Cerebellar cortex (tissue), 1 donor: ENCODE results near the gene CEP20.
"Not testable (repeated sequence)": the region's sequence is repeated elsewhere in the genome, so short reads cannot be mapped to it uniquely, and the experiment has no call there.

Experiments
- DNase-seq: peaks from one replicate; pipeline ENCODE4 v3.0.0-alpha.2; 2015; ENCODE audit warnings: low spot score

Gene CEP20

GRCh38 chr16:15857724-15858560 is 30.5 kb downstream of the CEP20 start:
- DNase-seq = no peak

- no peak for DNase-seq
Measured at GRCh38 chr16:15856901-15857698, 31.3 kb downstream of the CEP20 start, which contains the start of gene MYH11. Gene MYH11, minus strand, starts transcription at chr16:15857028. Its CDS starts 18,776 bp downstream, at chr16:15838252.

DNA sequence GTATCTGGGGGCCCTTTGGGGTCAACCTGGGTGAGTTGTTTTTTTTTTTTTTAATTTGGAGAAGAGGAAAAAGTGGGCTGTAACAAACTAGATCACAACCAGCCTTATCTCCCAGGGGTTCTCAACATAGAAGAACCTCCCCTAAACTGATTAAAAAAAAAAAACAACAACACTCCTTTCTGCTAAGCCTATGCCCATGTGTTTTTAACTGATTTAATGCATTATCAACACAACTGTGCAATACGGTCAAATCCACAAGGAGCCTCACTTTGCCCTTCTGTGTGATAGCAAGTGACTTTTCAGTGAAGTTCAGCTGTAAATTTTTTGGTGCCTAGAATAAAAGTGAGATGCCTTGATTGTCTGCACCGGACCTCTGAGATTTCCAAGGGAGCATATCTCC is 32.2 kb downstream of the CEP20 start:
- DNase-seq = no peak

DNA sequence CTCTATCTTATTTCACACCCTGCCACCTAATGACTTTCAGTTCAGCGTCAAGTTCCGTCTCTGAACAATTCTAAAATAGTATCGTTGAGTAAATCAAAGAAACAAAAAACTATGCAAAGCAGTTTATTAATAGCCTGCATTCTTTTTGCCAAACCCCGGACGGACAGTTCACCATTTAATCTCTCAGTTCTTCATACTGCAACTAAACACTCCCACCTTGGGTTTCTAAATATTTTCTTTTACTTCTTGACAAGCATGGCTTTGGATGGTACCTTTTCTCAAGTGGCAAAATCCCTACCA is 32.7 kb downstream of the CEP20 start:
- DNase-seq = no peak

- no peak for DNase-seq
Measured at GRCh38 chr16:15854906-15855703, 33.3 kb downstream of the CEP20 start.

- no peak for DNase-seq
Measured at GRCh38 chr16:15854061-15854460, 34.3 kb downstream of the CEP20 start.

- no peak for DNase-seq
Measured at GRCh38 chr16:15853021-15853420, 35.4 kb downstream of the CEP20 start.

DNA sequence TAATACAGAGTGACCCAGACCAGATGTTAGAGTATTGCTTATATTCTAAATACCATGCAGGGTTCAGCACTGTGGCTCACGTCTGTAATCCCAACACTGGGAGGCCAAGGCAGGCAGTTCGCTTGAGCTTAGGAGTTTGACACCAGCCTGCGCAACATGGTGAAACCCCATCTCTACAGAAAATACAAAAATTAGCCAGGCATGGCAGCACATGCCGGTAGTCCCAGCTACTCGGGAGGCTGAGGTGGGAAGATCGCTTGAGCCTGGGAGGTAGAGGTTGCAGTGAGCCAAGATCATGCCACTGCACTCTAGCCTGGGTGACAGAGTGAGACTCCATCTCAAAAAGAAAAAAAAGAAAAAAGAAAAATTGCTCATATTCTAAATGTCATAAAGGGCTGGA is 37.8 kb downstream of the CEP20 start:
- not testable (repeated sequence) for DNase-seq

DNA sequence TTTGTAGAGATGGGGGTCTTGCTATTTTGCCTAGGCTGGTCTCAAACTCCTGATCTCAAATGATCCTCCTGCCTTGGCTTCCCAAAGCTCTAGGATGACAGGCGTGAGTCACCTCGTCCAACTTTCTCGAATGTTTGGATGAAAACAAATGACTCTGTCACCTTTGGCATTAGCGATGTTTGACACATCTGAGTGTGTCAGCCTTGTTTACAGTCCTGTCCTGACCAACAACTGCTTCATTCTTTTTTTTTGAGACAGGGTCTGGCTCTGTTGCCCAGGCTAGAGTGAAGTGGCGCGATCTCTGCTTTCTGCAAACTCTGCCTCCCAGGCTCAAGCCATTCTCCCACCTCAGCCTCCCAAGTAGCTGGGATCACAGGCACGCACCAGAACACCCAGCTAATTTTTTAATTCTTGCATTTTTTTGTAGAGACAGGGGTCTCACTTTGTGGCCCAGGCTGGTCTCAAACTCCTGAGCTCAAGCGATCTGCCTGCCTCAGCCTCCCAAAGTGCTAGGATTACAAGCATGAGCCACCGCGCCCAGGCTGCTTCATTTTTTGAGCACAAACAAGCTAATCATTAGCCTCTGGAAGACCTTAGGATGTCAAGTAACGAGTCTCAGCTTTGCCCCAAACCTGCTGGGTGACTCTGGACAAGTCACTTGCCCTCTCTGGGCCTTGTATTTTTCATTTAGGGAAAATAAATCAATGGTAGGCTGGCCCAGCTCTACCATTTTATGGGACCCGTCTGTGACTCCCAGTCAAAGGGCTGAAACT is 39.0 kb downstream of the CEP20 start:
- no peak for DNase-seq

- no peak for DNase-seq
Measured at GRCh38 chr16:15847611-15848175, 40.7 kb downstream of the CEP20 start.

DNA sequence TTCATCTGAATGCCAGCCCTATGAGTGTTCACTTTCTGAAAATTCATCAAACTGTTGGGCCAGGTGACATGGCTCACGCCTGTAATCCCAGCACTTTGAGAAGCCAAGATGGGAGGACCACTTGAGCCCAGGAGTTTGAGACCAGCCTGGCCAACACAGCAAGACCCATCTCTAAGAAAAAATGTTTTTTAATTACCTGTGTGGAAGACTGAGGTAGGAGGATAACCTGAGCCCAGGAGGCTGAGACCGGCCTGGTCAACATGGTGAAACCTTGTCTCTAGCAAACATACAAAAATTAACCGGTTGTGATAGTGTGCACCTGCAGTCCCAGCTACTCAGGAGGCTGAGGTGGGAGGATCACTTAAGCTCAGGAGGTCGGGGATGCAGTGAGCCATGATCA is 41.9 kb downstream of the CEP20 start:
- DNase-seq = no peak

DNA sequence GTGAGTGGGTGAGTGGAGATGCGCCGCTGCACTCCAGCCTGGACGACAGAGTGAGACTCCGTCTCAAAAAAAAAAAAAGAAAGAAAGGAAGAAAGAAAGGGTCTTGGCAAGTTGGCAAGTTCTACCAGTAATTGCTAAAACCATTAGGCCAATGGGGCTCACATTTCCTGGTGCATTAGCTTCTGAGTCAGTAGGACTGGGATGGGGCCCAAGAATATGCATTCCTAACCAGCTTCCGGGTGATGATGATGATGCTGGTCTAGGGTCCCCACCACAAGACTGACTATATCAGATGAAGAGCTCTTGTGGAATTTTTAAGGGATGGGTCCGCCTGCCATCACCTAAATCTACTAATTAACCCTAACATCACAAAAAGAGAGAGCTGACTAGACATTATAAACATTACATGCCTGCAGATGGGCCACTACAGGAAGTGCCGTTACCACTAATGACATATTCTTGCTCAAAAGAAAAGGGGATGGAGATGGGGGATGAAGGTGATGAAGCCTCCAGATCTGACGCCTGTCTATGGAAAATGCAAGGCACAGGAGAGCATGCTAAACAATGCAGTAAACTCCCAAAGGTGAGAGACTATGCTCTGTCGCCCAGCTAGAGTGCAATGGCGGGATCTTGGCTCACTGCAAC is 44.6 kb downstream of the CEP20 start:
- DNase-seq = no peak

DNA sequence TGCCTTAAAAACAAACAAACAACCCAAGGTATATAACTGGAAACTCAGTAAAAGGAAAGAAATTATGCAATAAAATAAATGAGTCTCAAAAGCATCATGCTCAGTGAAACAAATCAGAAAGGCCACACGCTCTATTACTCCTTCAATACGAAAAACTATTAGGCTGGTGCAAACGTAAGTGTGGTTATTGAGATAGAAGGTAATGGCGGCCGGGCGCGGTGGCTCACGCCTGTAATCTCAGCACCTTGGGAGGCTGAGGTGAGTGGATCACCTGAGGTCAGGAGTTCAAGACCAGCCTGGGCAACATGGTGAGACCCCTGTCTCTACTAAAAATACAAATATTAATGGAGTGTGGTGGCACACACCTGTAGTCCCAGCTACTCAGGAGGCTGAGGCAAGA is 49.2 kb downstream of the CEP20 start:
- DNase-seq = not testable (repeated sequence)

DNA sequence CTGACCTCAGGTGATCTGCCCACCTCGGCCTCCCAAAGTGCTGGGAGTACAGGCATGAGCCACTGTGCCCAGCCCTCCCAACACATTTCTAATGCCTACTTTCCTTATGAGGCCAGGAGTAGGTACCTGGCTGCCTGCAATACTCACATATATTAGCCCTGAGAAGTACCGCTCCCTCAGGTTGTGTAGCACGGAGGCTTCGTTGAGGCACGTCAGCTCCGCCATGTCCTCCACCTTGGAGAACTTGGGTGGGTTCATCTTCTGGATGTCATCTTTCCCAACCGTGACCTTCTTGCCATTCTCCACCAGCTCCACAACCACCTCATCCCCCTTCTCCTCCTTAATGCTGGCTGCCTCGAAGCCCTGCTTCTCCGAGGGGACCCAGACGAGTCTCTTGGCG is 50.6 kb downstream of the CEP20 start:
- no peak for DNase-seq

- no peak for DNase-seq
Measured at GRCh38 chr16:15836965-15837611, 51.3 kb downstream of the CEP20 start.

DNA sequence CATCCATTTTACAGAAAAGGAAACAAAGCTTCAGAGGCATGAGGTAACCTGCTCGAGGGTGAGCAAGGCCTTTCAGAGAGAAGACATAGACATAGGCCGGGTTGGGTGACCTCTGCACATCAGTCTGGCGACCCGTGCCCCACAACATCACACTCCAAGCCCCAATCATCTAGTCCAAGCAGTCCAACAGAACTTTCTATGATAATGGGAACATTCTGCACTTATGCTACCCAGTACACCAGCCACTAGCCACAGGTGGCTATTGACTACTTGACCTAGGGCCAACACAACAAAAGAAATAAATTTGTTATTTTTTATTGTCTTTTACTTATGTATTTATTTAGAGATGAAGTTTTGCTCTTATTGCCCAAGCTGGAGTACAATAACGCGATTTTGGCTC is 52.3 kb downstream of the CEP20 start:
- DNase-seq = no peak

- DNase-seq = no peak
Measured at GRCh38 chr16:15835136-15835878, 53.1 kb downstream of the CEP20 start.

DNA sequence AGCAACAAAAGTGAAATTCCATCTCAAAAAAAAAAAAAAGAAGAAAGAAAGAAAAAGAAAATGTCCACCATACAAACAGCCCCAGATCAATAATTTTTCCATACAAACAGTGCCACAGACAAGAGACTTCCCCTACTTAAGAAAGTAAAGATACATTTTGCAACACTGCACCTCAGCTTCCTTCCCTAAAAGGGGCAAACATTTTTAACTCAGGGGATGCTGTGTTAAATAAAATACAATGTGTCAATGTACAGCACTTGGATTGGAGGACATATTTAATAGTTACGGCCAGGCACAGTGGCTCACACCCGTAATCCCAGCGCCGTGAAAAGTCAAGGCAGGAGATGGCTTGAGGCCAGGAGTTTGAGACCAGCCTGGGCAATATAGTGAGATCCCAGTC is 53.9 kb downstream of the CEP20 start:
- no peak for DNase-seq

DNA sequence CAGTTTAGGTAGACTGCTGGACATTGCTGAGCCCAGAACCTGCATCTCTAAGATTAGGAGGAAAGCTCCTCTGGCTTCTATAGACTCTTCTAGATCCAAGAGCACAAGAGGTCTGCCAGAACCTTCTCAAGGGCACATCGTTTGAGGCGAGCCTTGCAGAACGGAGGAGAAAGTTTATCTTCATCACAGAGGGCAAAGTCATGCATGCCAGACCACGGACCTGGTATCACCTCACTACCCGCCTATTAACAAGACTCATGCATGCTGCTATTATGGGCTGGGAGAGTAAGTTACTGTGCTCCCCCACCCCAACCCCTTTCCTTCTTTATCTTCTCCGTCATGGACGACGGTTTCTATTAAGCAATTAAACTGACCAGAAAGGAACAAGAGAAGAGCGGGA is 54.9 kb downstream of the CEP20 start:
- no peak for DNase-seq

DNA sequence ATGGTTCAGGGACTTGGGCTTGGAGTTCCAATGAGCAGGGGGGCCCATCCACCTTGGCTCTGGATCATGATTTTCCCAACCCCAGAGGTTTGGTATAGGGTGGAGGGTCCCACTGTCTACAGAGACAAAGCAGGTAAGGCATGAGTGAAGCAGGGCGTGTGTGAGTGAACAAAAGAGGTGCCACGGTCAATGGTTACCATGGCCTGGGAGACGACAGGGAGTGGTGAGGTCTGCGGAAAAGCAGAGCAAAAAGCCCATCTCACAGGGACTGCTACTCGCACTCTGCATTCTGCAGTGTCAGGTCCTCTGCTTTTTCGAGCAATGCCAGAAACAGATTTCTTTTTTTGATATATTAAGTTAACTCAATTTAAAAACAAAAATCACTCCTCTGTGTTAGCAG is 56.2 kb downstream of the CEP20 start:
- no peak for DNase-seq
